HCT116 (cell line): ENCODE results near the gene BRAT1. TPM values are rescaled to one million over a fixed set of nuclear protein-coding genes. Genes with fewer than 3 reads are reported as not detected.

Source experiments
- ATAC-seq: fragments of 200-7000 bp; cut with Tn5 transposase; 2 replicates; pipeline ENCODE4 v1.9.1; 2020; ENCODE audit warnings: mild to moderate bottlenecking, moderate library complexity
- BruUV-seq: library from RNA; stranded (reverse); fragments of 400-500 nt; replicated peaks from 2 replicates; lab custom pipeline; 2021; lab: Mats Ljungman, UMichigan
- CTCF ChIA-PET: fragments of 300-600 bp; sonication (Branson Sonifier 250); formaldehyde crosslinking; loops from one replicate; lab custom pipeline; 2021; ENCODE audit warnings: antibody characterized with exemption; lab: Charles Lee
- POLR2A ChIA-PET: fragments of 300-600, 350-600 bp; sonication (Branson Sonifier 250); formaldehyde crosslinking; loops from one replicate; lab custom pipeline; 2021; ENCODE audit warnings: antibody characterized with exemption; lab: Charles Lee
- RAD21 ChIA-PET, 2 experiments: fragments of 300-600 bp; sonication (Branson Sonifier 250); formaldehyde crosslinking; loops; one replicate each; lab custom pipeline; 2023; ENCODE audit warnings: low total read pairs in 2 of 2; ENCODE audit not compliant: uncharacterized antibody in 2 of 2, unreplicated experiment in 2 of 2, low non-redundant PET in 1 of 2; lab: Charles Lee
- DNase-seq: peaks from one replicate; pipeline ENCODE4 v3.0.0-alpha.2; 2010; ENCODE audit warnings: low read depth, low spot score
- H2AFZ ChIP-seq: fragments of 200-600 bp; shearing (Covaris generic), sonication (generic); 2 replicates; pipeline ENCODE4 v1.6.1; 2017; ENCODE audit warnings: low read depth, mixed run types, mixed read lengths, antibody characterized with exemption, low read length; ENCODE audit not compliant: poor library complexity, severe bottlenecking
- H3K27ac ChIP-seq: 2 replicates; pipeline ENCODE4 v1.5.1; 2012; ENCODE audit warnings: low read depth, low read length
- H3K27me3 ChIP-seq: fragments of 200-600 bp; sonication (generic); 2 replicates; pipeline ENCODE4 v1.6.1; 2016; ENCODE audit warnings: mixed run types, low read length, mixed read lengths; ENCODE audit not compliant: insufficient read depth
- H3K36me3 ChIP-seq, 2 experiments: fragments of 200-500 bp in 1 of 2; fragments of 200-600 bp in 1 of 2; sonication (Bioruptor generic) in 1 of 2; sonication (generic) in 1 of 2; 2 replicates each; pipeline versions ENCODE4 v1.5.1 to v1.6.1; 2014 to 2016; ENCODE audit warnings: low read length in 2 of 2, inconsistent platforms in 1 of 2, mixed read lengths in 1 of 2, mixed run types in 1 of 2; ENCODE audit not compliant: insufficient read depth in 2 of 2, control insufficient read depth in 1 of 2
- H3K4me1 ChIP-seq, 2 experiments: fragments of 200-600 bp in 1 of 2; sonication (generic) in 1 of 2; 2 replicates each; pipeline versions ENCODE4 v1.5.1 to v1.6.1; 2012 to 2017; ENCODE audit warnings: low read length in 2 of 2, inconsistent platforms in 1 of 2, mild to moderate bottlenecking in 1 of 2, mixed read lengths in 1 of 2, mixed run types in 1 of 2, moderate library complexity in 1 of 2; ENCODE audit not compliant: insufficient read depth in 2 of 2, control insufficient read depth in 1 of 2
- H3K4me2 ChIP-seq: fragments of 200-600 bp; sonication (generic); 2 replicates; pipeline ENCODE4 v1.6.1; 2017; ENCODE audit warnings: mixed run types, low read length, mixed read lengths
- H3K4me3 ChIP-seq, 2 experiments: fragments of 200-600 bp in 1 of 2; sonication (generic) in 1 of 2; replicated peaks in 1 of 2; 2 replicates each; pipeline ENCODE4 v1.5.1; 2011 to 2016; ENCODE audit warnings: low read length in 2 of 2, control low read depth in 1 of 2, low read depth in 1 of 2, mild to moderate bottlenecking in 1 of 2, mixed read lengths in 1 of 2, mixed run types in 1 of 2
- H3K79me2 ChIP-seq: fragments of 200-600 bp; sonication (generic); 2 replicates; pipeline ENCODE4 v1.6.1; 2017; ENCODE audit warnings: mild to moderate bottlenecking, mixed run types, low read length, moderate library complexity, mixed read lengths; ENCODE audit not compliant: insufficient read depth
- H3K9ac ChIP-seq: fragments of 200-600 bp; sonication (generic); 2 replicates; pipeline ENCODE4 v1.6.1; 2016; ENCODE audit warnings: low read length, mixed read lengths
- H3K9me2 ChIP-seq: fragments of 200-600 bp; sonication (generic), shearing (Covaris generic); 2 replicates; pipeline ENCODE4 v1.6.1; 2017; ENCODE audit warnings: mixed run types, mild to moderate bottlenecking, moderate library complexity; ENCODE audit not compliant: insufficient read depth
- H3K9me3 ChIP-seq, 2 experiments: fragments of 200-500 bp in 1 of 2; fragments of 200-600 bp in 1 of 2; sonication (Bioruptor generic) in 1 of 2; sonication (generic) in 1 of 2; 2 replicates each; pipeline ENCODE4 v1.6.1; 2014 to 2017; ENCODE audit warnings: low read length in 2 of 2, mixed read lengths in 2 of 2, inconsistent platforms in 1 of 2, low read depth in 1 of 2, mild to moderate bottlenecking in 1 of 2, mixed run types in 1 of 2, moderate library complexity in 1 of 2; ENCODE audit not compliant: control insufficient read depth in 1 of 2, insufficient read depth in 1 of 2
- H4K20me1 ChIP-seq: fragments of 200-600 bp; sonication (generic), shearing (Covaris generic); 2 replicates; pipeline ENCODE4 v1.6.1; 2017; ENCODE audit warnings: mixed run types, mild to moderate bottlenecking, moderate library complexity; ENCODE audit not compliant: insufficient read depth
- CBX3 ChIP-seq: IDR thresholded peaks from 2 replicates; pipeline ENCODE4 v1.6.1; 2012; ENCODE audit warnings: low read depth
- CEBPB ChIP-seq: IDR thresholded peaks from 2 replicates; pipeline ENCODE4 v1.6.1; 2012; ENCODE audit warnings: low read depth
- EGR1 ChIP-seq: IDR thresholded peaks from 2 replicates; pipeline ENCODE4 v1.6.1; 2012; ENCODE audit warnings: low read depth
- EZH2phosphoT487 ChIP-seq: fragments of 200-600 bp; IDR thresholded peaks from 2 replicates; pipeline ENCODE4 v1.6.1; 2018; ENCODE audit warnings: antibody characterized with exemption, borderline replicate concordance
- FOSL1 ChIP-seq: IDR thresholded peaks from 2 replicates; pipeline ENCODE4 v1.6.1; 2012; ENCODE audit warnings: low read depth
- JUND ChIP-seq: IDR thresholded peaks from 2 replicates; pipeline ENCODE4 v1.6.1; 2012
- POLR2A ChIP-seq: IDR thresholded peaks from 2 replicates; pipeline ENCODE4 v1.7.0; 2011; ENCODE audit warnings: borderline replicate concordance; ENCODE audit not compliant: insufficient read depth, insufficient read length; ENCODE audit errors: extremely low read depth
- RAD21 ChIP-seq: IDR thresholded peaks from 2 replicates; pipeline ENCODE4 v1.6.1; 2012; ENCODE audit warnings: low read depth, mild to moderate bottlenecking
- SIN3A ChIP-seq: IDR thresholded peaks from 2 replicates; pipeline ENCODE4 v1.6.1; 2012; ENCODE audit warnings: low read depth
- SP1 ChIP-seq: IDR thresholded peaks from 2 replicates; pipeline ENCODE4 v1.6.1; 2012; ENCODE audit warnings: low read depth
- TCF7L2 ChIP-seq: IDR thresholded peaks from 2 replicates; pipeline ENCODE4 v1.7.0; 2011; ENCODE audit warnings: borderline replicate concordance, inconsistent platforms; ENCODE audit not compliant: insufficient read depth, insufficient read length; ENCODE audit errors: extremely low read depth
- ZFX ChIP-seq: fragments of 450-650 bp; IDR thresholded peaks from 2 replicates; pipeline ENCODE4 v1.6.1; 2017
- intact Hi-C: fragments of 100-400 bp; cut with micrococcal nuclease; formaldehyde crosslinking; loops from 2 replicates; pipeline ENCODE4 v1.10.0; 2022
- total RNA-seq: library from RNA; stranded (reverse); gene quantifications from one replicate; pipeline ENCODE4 v1.2.1, GENCODE V29; 2021; ENCODE audit not compliant: unreplicated experiment
- TF ChIP-seq, protein P1 (sequence below): IDR thresholded peaks from 2 replicates; pipeline ENCODE4 v1.6.1; 2012; ENCODE audit warnings: low read depth
- TF ChIP-seq, protein P2 (sequence below), 3 experiments: fragments of 200-600 bp in 1 of 3; sonication (generic) in 1 of 3; IDR thresholded peaks in 2 of 3; conservative IDR thresholded peaks in 1 of 3; 2 replicates each; pipeline ENCODE4 v1.5.1; 2012 to 2017; ENCODE audit warnings: low read depth in 2 of 3, low read length in 2 of 3, antibody characterized with exemption in 1 of 3, borderline replicate concordance in 1 of 3, control low read depth in 1 of 3, mild to moderate bottlenecking in 1 of 3, mixed read lengths in 1 of 3, mixed run types in 1 of 3, moderate library complexity in 1 of 3; ENCODE audit not compliant: insufficient read depth in 1 of 3
- TF ChIP-seq, protein P3 (sequence below): IDR thresholded peaks from 2 replicates; pipeline ENCODE4 v1.6.1; 2011; ENCODE audit warnings: mild to moderate bottlenecking, low read length, moderate library complexity; ENCODE audit not compliant: insufficient replicate concordance; ENCODE audit errors: extremely low read depth
- TF ChIP-seq, protein P4 (sequence below): IDR thresholded peaks from 2 replicates; pipeline ENCODE4 v1.6.1; 2012

BRAT1 gene
- total RNA-seq, 1 experiment from 2014 or later = 47.6 TPM

DNA sequence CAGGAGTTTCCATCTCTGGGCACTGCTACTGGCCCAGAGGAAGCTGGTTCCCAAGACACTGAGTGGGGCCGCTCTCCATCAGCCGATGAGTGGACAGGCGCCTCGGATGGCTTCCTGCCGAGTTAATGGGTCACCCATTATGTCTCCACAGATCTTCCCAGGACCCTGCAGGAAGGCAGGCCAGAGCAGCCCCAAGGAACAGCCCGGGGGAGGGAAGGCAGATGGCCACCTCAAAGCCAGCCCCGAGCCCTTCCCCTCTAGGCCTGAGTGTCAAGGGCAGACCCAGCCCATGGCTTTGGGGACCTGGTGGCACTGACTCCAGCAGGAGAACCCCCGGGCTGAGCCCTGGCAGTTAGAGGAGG, 39.1 kb downstream of the BRAT1 start (continued):
- TF ChIP-seq POLR2A = no peak
- TF ChIP-seq EZH2phosphoT487 = no peak
- no peak for TF ChIP-seq TCF7L2
- TF ChIP-seq ZFX = no peak
- no peak for TF ChIP-seq CBX3
- no peak for TF ChIP-seq SP1
- TF ChIP-seq, protein P1, sequence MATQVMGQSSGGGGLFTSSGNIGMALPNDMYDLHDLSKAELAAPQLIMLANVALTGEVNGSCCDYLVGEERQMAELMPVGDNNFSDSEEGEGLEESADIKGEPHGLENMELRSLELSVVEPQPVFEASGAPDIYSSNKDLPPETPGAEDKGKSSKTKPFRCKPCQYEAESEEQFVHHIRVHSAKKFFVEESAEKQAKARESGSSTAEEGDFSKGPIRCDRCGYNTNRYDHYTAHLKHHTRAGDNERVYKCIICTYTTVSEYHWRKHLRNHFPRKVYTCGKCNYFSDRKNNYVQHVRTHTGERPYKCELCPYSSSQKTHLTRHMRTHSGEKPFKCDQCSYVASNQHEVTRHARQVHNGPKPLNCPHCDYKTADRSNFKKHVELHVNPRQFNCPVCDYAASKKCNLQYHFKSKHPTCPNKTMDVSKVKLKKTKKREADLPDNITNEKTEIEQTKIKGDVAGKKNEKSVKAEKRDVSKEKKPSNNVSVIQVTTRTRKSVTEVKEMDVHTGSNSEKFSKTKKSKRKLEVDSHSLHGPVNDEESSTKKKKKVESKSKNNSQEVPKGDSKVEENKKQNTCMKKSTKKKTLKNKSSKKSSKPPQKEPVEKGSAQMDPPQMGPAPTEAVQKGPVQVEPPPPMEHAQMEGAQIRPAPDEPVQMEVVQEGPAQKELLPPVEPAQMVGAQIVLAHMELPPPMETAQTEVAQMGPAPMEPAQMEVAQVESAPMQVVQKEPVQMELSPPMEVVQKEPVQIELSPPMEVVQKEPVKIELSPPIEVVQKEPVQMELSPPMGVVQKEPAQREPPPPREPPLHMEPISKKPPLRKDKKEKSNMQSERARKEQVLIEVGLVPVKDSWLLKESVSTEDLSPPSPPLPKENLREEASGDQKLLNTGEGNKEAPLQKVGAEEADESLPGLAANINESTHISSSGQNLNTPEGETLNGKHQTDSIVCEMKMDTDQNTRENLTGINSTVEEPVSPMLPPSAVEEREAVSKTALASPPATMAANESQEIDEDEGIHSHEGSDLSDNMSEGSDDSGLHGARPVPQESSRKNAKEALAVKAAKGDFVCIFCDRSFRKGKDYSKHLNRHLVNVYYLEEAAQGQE = no peak
- TF ChIP-seq, all 23 proteins: peak for 0

DNA sequence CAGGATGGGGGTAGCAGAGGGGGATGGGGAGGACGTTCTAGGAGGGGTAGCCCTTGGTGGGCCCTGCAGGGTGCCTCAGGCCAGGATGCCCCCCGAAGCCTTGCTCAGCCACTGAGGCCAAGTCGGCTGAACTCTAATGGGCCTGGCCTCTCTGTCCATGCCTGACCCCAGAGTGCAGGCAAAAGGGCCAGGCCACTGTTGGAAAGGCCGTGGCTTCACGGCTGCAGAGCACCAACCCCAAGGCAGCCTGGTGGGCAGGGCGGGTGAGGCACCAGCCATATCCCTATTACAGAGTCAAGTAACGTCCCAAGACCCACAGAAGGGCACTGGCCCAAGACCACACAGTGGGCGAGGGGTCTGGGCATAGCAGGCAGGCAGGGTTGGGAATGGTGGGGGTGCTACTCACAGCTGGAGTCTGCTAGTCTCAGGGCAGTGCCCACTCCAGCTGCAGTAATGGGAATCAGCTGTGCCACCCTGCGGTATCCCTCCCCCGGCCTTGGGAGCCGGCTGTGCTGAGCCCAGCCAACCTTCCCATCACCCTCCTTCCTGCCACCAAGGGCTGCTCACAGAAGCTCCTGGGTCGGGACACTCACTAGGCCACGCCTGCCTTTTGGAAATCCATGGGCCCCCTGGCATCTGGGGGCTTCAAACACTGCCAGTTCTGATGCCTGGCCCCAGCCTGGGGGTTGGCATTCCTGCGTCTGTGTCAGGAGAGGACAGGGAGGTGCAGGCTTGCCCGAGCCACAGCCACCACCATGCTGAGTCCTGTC, 39.7 kb downstream of the BRAT1 start:
- intact Hi-C loops = no loop called here
- TF ChIP-seq EGR1 = no peak
- TF ChIP-seq, protein P2, sequence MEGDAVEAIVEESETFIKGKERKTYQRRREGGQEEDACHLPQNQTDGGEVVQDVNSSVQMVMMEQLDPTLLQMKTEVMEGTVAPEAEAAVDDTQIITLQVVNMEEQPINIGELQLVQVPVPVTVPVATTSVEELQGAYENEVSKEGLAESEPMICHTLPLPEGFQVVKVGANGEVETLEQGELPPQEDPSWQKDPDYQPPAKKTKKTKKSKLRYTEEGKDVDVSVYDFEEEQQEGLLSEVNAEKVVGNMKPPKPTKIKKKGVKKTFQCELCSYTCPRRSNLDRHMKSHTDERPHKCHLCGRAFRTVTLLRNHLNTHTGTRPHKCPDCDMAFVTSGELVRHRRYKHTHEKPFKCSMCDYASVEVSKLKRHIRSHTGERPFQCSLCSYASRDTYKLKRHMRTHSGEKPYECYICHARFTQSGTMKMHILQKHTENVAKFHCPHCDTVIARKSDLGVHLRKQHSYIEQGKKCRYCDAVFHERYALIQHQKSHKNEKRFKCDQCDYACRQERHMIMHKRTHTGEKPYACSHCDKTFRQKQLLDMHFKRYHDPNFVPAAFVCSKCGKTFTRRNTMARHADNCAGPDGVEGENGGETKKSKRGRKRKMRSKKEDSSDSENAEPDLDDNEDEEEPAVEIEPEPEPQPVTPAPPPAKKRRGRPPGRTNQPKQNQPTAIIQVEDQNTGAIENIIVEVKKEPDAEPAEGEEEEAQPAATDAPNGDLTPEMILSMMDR (IDR thresholded peaks at IDR 0.05 in 2 of 3, conservative IDR thresholded peaks at IDR 0.05 in 1 of 3; ENCODE audit: borderline replicate concordance in 1 of 3, insufficient read depth in 1 of 3, low read depth in 2 of 3, low read length in 2 of 3) = no peak
- TF ChIP-seq, protein P3, sequence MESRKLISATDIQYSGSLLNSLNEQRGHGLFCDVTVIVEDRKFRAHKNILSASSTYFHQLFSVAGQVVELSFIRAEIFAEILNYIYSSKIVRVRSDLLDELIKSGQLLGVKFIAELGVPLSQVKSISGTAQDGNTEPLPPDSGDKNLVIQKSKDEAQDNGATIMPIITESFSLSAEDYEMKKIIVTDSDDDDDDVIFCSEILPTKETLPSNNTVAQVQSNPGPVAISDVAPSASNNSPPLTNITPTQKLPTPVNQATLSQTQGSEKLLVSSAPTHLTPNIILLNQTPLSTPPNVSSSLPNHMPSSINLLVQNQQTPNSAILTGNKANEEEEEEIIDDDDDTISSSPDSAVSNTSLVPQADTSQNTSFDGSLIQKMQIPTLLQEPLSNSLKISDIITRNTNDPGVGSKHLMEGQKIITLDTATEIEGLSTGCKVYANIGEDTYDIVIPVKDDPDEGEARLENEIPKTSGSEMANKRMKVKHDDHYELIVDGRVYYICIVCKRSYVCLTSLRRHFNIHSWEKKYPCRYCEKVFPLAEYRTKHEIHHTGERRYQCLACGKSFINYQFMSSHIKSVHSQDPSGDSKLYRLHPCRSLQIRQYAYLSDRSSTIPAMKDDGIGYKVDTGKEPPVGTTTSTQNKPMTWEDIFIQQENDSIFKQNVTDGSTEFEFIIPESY = no peak
- no peak for TF ChIP-seq EZH2phosphoT487
- no peak for TF ChIP-seq SP1
- no peak for TF ChIP-seq FOSL1
- no peak for TF ChIP-seq RAD21
- TF ChIP-seq, protein P4, sequence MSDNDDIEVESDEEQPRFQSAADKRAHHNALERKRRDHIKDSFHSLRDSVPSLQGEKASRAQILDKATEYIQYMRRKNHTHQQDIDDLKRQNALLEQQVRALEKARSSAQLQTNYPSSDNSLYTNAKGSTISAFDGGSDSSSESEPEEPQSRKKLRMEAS = no peak
- TF ChIP-seq SIN3A = no peak
- TF ChIP-seq JUND = no peak
- no peak for TF ChIP-seq CEBPB

More for the DNA sequence above, 39.7 kb downstream of the BRAT1 start:
- no peaks in the 10 kb centered on the region for H3K36me3 ChIP-seq
- H3K4me1 ChIP-seq = peaks cover 10 to 32% of the 10 kb centered on the region in 2 experiments; a peak in 3 of 4 replicates
- no peak overlapping the region for H2AFZ ChIP-seq
- no peaks in the 10 kb centered on the region for H4K20me1 ChIP-seq
- POLR2A ChIA-PET = no interaction called here
- CTCF ChIA-PET = no interaction called here
- H3K27ac ChIP-seq = no peak overlapping the region
- peaks cover 4% of the 10 kb centered on the region; the same call in 1 of the 2 replicates for H3K79me2 ChIP-seq
- no peak for DNase-seq
- no peak overlapping the region for H3K9ac ChIP-seq
- no peaks in the 10 kb centered on the region for H3K9me2 ChIP-seq
- no peak overlapping the region for H3K4me2 ChIP-seq
- H3K27me3 ChIP-seq = no peaks in the 10 kb centered on the region
- no peaks in the 10 kb centered on the region for H3K9me3 ChIP-seq
- RAD21 ChIA-PET = no interaction called here
- no peak overlapping the region for H3K4me3 ChIP-seq
- BruUV-seq = no TSS peak
- no peak for ATAC-seq
